ENCODE measurements around the gene FRMD1.

GRCh38 chr6:168045141-168045691, 33.8 kb downstream of the FRMD1 start:
- TF ChIP-seq POLR2A (IDR thresholded peaks at IDR 0.05; ENCODE audit: low read length) (no peak), GATA1 (IDR thresholded peaks at IDR 0.05; ENCODE audit: low read depth, low read length) (no peak)
